GM23338 (cell line): ENCODE data around the gene KIAA1191. TPM values are rescaled to one million over a fixed set of nuclear protein-coding genes. Genes with fewer than 3 reads are reported as not detected.

Source experiments
- ATAC-seq: fragments of 200-7000 bp; cut with Tn5 transposase; 3 replicates; pipeline ENCODE4 v1.9.1; 2020
- DNase-seq: peaks from one replicate; pipeline ENCODE4 v3.0.0-alpha.2; 2015; ENCODE audit warnings: low spot score
- H2AFZ ChIP-seq: fragments of 200-600 bp; sonication (generic); 2 replicates; pipeline ENCODE4 v1.8.0; 2016; ENCODE audit warnings: antibody characterized with exemption, mild to moderate bottlenecking, moderate library complexity
- H3F3A ChIP-seq: fragments of 200-600 bp; sonication (generic); replicated peaks from 2 replicates; pipeline ENCODE4 v1.8.0; 2017; ENCODE audit warnings: antibody characterized with exemption, mixed run types, low read depth
- H3K27ac ChIP-seq: fragments of 200-600 bp; sonication (generic); 2 replicates; pipeline ENCODE4 v1.6.1; 2016; ENCODE audit warnings: low read depth
- H3K27me3 ChIP-seq: fragments of 200-600 bp; sonication (generic); 2 replicates; pipeline ENCODE4 v1.8.0; 2016; ENCODE audit warnings: mild to moderate bottlenecking, mixed run types, moderate library complexity; ENCODE audit not compliant: insufficient read depth
- H3K36me3 ChIP-seq: fragments of 200-600 bp; sonication (generic); 2 replicates; pipeline ENCODE4 v1.8.0; 2016; ENCODE audit warnings: mild to moderate bottlenecking; ENCODE audit not compliant: insufficient read depth
- H3K4me1 ChIP-seq: fragments of 200-600 bp; sonication (generic); 2 replicates; pipeline ENCODE4 v1.8.0; 2016; ENCODE audit warnings: mild to moderate bottlenecking, moderate library complexity; ENCODE audit not compliant: insufficient read depth
- H3K4me2 ChIP-seq: fragments of 200-600 bp; sonication (generic); 2 replicates; pipeline ENCODE4 v1.7.1; 2017; ENCODE audit warnings: mixed run types
- H3K4me3 ChIP-seq: fragments of 200-600 bp; sonication (generic); 2 replicates; pipeline ENCODE4 v1.6.1; 2016; ENCODE audit warnings: mixed run types
- H3K79me2 ChIP-seq: fragments of 200-600 bp; sonication (generic); replicated peaks from 2 replicates; pipeline ENCODE4 v1.8.0; 2017; ENCODE audit warnings: mild to moderate bottlenecking; ENCODE audit not compliant: insufficient read depth
- H3K9me2 ChIP-seq: fragments of 200-600 bp; sonication (generic); 2 replicates; pipeline ENCODE4 v1.8.0; 2017; ENCODE audit not compliant: insufficient read depth
- H4K20me1 ChIP-seq: fragments of 200-600 bp; sonication (generic); replicated peaks from 2 replicates; pipeline ENCODE4 v1.8.0; 2017; ENCODE audit warnings: mild to moderate bottlenecking; ENCODE audit not compliant: insufficient read depth
- H3K27ac Mint-ChIP-seq: 2 replicates; pipeline ENCODE4 v1.8.0; 2020; ENCODE audit warnings: inconsistent platforms, mild to moderate bottlenecking, moderate library complexity, mixed read lengths
- H3K27me3 Mint-ChIP-seq: 3 replicates; pipeline ENCODE4 v1.8.0; 2022; ENCODE audit warnings: low read depth, mild to moderate bottlenecking, moderate library complexity, mixed read lengths, inconsistent platforms; ENCODE audit not compliant: insufficient read depth, poor library complexity
- H3K36me3 Mint-ChIP-seq: 3 replicates; pipeline ENCODE4 v1.8.0; 2021; ENCODE audit warnings: low read depth, mild to moderate bottlenecking, inconsistent platforms, moderate library complexity, mixed read lengths
- H3K4me1 Mint-ChIP-seq: 3 replicates; pipeline ENCODE4 v1.8.0; 2020; ENCODE audit warnings: mild to moderate bottlenecking, inconsistent platforms, mixed read lengths
- H3K4me3 Mint-ChIP-seq: 3 replicates; pipeline ENCODE4 v1.8.0; 2021; ENCODE audit warnings: moderate library complexity, mild to moderate bottlenecking, inconsistent platforms, mixed read lengths
- H3K9me3 Mint-ChIP-seq: 3 replicates; pipeline ENCODE4 v1.8.0; 2020; ENCODE audit warnings: moderate library complexity, mild to moderate bottlenecking, inconsistent platforms, mixed read lengths
- EZH2 ChIP-seq: fragments of 200-600 bp; sonication (generic); IDR thresholded peaks from one replicate; pipeline ENCODE4 v1.8.0; 2017; ENCODE audit warnings: antibody characterized with exemption, mild to moderate bottlenecking, low read depth; ENCODE audit not compliant: unreplicated experiment
- EZH2phosphoT487 ChIP-seq: fragments of 200-600 bp; sonication (generic); IDR thresholded peaks from one replicate; pipeline ENCODE4 v1.8.1; 2018; ENCODE audit warnings: antibody characterized with exemption; ENCODE audit not compliant: unreplicated experiment
- JUNB ChIP-seq: IDR thresholded peaks from one replicate; pipeline ENCODE4 v1.6.1; 2016; ENCODE audit warnings: antibody characterized with exemption; ENCODE audit not compliant: unreplicated experiment
- NANOG ChIP-seq: IDR thresholded peaks from 2 replicates; pipeline ENCODE4 v1.6.1; 2016; ENCODE audit warnings: antibody characterized with exemption, borderline replicate concordance
- POLR2AphosphoS5 ChIP-seq: IDR thresholded peaks from 2 replicates; pipeline ENCODE4 v1.6.1; 2016; ENCODE audit warnings: antibody characterized with exemption, low read depth
- ZNF331 ChIP-seq: fragments of 250-450 bp; sonication (Bioruptor Pico); IDR thresholded peaks from 2 replicates; pipeline ENCODE4 v1.5.0; 2020; ENCODE audit warnings: low read depth, mild to moderate bottlenecking, moderate library complexity
- ZNF462 ChIP-seq: fragments of 250-450 bp; sonication (Bioruptor Pico); IDR thresholded peaks from 2 replicates; pipeline ENCODE4 v1.5.0; 2020; ENCODE audit warnings: mild to moderate bottlenecking, moderate library complexity
- polyA plus RNA-seq: library from polyadenylated mRNA; unstranded; fragments of >200 nt; fragmentation: Nextera tagmentation; extraction: Ambion mirVana; gene quantifications from 2 replicates; pipeline ENCODE4 v1.2.1, GENCODE V29; 2016
- total RNA-seq: library from RNA; depleted of rRNA; stranded (reverse); fragments of >200 nt; shearing (Covaris generic); gene quantifications from 2 replicates; pipeline ENCODE4 v1.2.3, GENCODE V29; 2014
- TF ChIP-seq, protein P1 (sequence below), 2 experiments: fragments of 200-600 bp in 1 of 2; sonication (generic) in 1 of 2; conservative IDR thresholded peaks; 2 replicates each; pipeline versions ENCODE4 v1.5.1 to v1.6.1; 2016 to 2017; ENCODE audit warnings: antibody characterized with exemption in 2 of 2, low read depth in 2 of 2, mild to moderate bottlenecking in 2 of 2, moderate library complexity in 1 of 2

KIAA1191 gene
- total and polyA plus RNA-seq, 2 experiments from 2014 or later: 52.3 to 87.2 TPM

- peaks cover 28% of the 10 kb centered on the region for H3K36me3 ChIP-seq
- no peaks in the 10 kb centered on the region for H3K27me3 Mint-ChIP-seq
- H3K4me2 ChIP-seq: no peak overlapping the region
- H2AFZ ChIP-seq: no peak overlapping the region
- H4K20me1 ChIP-seq: peaks cover 8% of the 10 kb centered on the region; the same call in 1 of the 2 replicates
- H3K79me2 ChIP-seq: peaks cover 37% of the 10 kb centered on the region
- H3K4me1 Mint-ChIP-seq: no peaks in the 10 kb centered on the region
- H3K27ac ChIP-seq: no peak overlapping the region
- no peak overlapping the region for H3K27ac Mint-ChIP-seq
- H3K4me3 Mint-ChIP-seq: no peak overlapping the region
- no peaks in the 10 kb centered on the region for H3K9me2 ChIP-seq
- no peaks in the 10 kb centered on the region for H3F3A ChIP-seq
- peaks cover 93% of the 10 kb centered on the region for H3K36me3 Mint-ChIP-seq
- DNase-seq (no peak), ATAC-seq (no peak)
- no peaks in the 10 kb centered on the region for H3K27me3 ChIP-seq
- H3K4me1 ChIP-seq: no peaks in the 10 kb centered on the region
- TF ChIP-seq ZNF331 (CRISPR knock-in tag) (no peak), EZH2 (no peak), NANOG (no peak), EZH2phosphoT487 (no peak)
- TF ChIP-seq, protein P1, sequence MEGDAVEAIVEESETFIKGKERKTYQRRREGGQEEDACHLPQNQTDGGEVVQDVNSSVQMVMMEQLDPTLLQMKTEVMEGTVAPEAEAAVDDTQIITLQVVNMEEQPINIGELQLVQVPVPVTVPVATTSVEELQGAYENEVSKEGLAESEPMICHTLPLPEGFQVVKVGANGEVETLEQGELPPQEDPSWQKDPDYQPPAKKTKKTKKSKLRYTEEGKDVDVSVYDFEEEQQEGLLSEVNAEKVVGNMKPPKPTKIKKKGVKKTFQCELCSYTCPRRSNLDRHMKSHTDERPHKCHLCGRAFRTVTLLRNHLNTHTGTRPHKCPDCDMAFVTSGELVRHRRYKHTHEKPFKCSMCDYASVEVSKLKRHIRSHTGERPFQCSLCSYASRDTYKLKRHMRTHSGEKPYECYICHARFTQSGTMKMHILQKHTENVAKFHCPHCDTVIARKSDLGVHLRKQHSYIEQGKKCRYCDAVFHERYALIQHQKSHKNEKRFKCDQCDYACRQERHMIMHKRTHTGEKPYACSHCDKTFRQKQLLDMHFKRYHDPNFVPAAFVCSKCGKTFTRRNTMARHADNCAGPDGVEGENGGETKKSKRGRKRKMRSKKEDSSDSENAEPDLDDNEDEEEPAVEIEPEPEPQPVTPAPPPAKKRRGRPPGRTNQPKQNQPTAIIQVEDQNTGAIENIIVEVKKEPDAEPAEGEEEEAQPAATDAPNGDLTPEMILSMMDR (conservative IDR thresholded peaks at IDR 0.05; ENCODE audit: low read depth in 2 of 2): no peak
- no peaks in the 10 kb centered on the region for H3K9me3 Mint-ChIP-seq
- H3K4me3 ChIP-seq: no peak overlapping the region
Observed at GRCh38 chr5:176350416-176350815, 11.1 kb downstream of the KIAA1191 start.

DNA sequence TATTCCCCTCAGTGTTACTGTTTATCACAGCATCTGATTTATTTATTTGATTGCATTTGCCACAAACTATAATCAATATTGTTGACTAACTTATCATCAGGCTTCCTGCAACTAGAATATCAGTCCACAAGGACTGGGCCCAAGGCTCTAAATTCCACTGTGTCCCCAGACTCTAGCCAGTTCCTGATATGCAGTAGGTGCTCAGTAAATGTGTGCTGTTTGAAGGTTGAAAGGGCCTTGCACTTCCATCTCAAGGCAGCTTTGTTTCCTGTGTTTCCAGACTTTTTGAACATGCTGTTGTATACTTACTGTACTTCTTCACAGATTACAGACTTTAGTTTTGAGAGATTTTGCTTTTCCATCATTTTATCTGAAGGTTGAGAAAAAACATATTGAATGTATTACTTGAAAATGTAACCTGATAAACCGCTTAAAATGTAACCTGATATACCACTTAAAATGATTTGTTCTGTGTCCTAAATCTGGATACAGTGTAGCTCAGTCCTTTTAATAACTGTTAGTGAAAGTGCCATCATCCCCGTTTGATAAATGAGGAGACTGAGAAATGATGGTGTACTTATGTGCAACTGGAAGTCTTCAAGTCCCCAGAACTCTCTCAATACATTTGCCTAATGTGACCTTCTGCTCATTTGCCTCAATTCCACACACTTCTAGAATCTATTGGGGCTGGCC, 18.7 kb downstream of the KIAA1191 start:
- DNase-seq: no peak
- no peaks in the 10 kb centered on the region for H3K4me1 Mint-ChIP-seq
- Histone ChIP-seq H3F3A (no peaks in the 10 kb centered on the region), H4K20me1 (no peaks in the 10 kb centered on the region; the same call in 1 of the 2 replicates), H3K9me2 (no peaks in the 10 kb centered on the region), H3K4me1 (no peaks in the 10 kb centered on the region), H3K79me2 (no peaks in the 10 kb centered on the region), H2AFZ (no peak overlapping the region), H3K4me2 (no peak overlapping the region), H3K36me3 (peaks cover 10% of the 10 kb centered on the region; the same call in 1 of the 2 replicates), H3K27ac (no peak overlapping the region; the same call in 1 of the 2 replicates), H3K4me3 (no peak overlapping the region), H3K27me3 (no peaks in the 10 kb centered on the region)
- no peak overlapping the region for H3K4me3 Mint-ChIP-seq
- H3K36me3 Mint-ChIP-seq: peaks cover 27% of the 10 kb centered on the region
- H3K27ac Mint-ChIP-seq: no peak overlapping the region
- no peaks in the 10 kb centered on the region for H3K9me3 Mint-ChIP-seq
- peaks cover 2% of the 10 kb centered on the region for H3K27me3 Mint-ChIP-seq
- no peak for ATAC-seq
- no peak for TF ChIP-seq ZNF331 (CRISPR knock-in tag)
- TF ChIP-seq ZNF462 (CRISPR knock-in tag): no peak
- TF ChIP-seq NANOG: no peak
- TF ChIP-seq, protein P1 (conservative IDR thresholded peaks at IDR 0.05; ENCODE audit: low read depth in 2 of 2): no peak
- TF ChIP-seq JUNB: no peak
- TF ChIP-seq EZH2phosphoT487: no peak
- no peak for TF ChIP-seq POLR2AphosphoS5
